Heart left ventricle (tissue), 16 donors: ENCODE measurements around the gene CACNA2D3. TPM values are rescaled to one million over a fixed set of nuclear protein-coding genes. Genes with fewer than 3 reads are reported as not detected.

Experiments used
- ATAC-seq, 4 donors: fragments of 200-7000 bp; cut with Tn5 transposase; one replicate each; pipeline ENCODE4 v1.9.1; 2020 to 2022; ENCODE audit warnings: moderate library complexity in 4 of 4, mild to moderate bottlenecking in 3 of 4, moderate number of reproducible peaks in 1 of 4
- DNase-seq, 5 donors: peaks; one replicate each; pipeline ENCODE4 v3.0.0-alpha.2; 2020
- H3K27ac ChIP-seq, 12 donors: fragments of 200-600 bp; sonication (generic) in 4 of 12; one replicate each; pipeline versions ENCODE4 v1.5.0 to v1.8.0; 2016 to 2022; ENCODE audit warnings: mild to moderate bottlenecking in 2 of 12
- H3K27me3 ChIP-seq, 9 donors: fragments of 200-600 bp; sonication (generic) in 2 of 9; one replicate each; pipeline versions ENCODE4 v1.5.1 to v1.8.0; 2016 to 2022; ENCODE audit warnings: mild to moderate bottlenecking in 3 of 9
- H3K36me3 ChIP-seq, 9 donors: fragments of 200-600 bp; sonication (generic) in 2 of 9; one replicate each; pipeline versions ENCODE4 v1.5.0 to v1.8.0; 2018 to 2022; ENCODE audit warnings: mild to moderate bottlenecking in 2 of 9
- H3K4me1 ChIP-seq, 12 donors: fragments of 200-600 bp; sonication (generic) in 4 of 12; one replicate each; pipeline versions ENCODE4 v1.5.0 to v1.8.0; 2016 to 2022; ENCODE audit warnings: mild to moderate bottlenecking in 3 of 12
- H3K4me3 ChIP-seq, 12 donors: fragments of 200-600 bp; sonication (generic) in 4 of 12; one replicate each; pipeline versions ENCODE4 v1.5.0 to v1.8.0; 2017 to 2022; ENCODE audit warnings: mild to moderate bottlenecking in 9 of 12, moderate library complexity in 4 of 12
- H3K9me3 ChIP-seq, 12 donors: fragments of 200-600 bp; sonication (generic) in 4 of 12; one replicate each; pipeline versions ENCODE4 v1.5.0 to v1.8.0; 2016 to 2022; ENCODE audit warnings: mild to moderate bottlenecking in 1 of 12
- CTCF ChIP-seq, 12 donors: fragments of 200-600 bp; sonication (generic) in 4 of 12; IDR thresholded peaks; one replicate each; pipeline versions ENCODE4 v1.5.0 to v1.8.0; 2018 to 2022; ENCODE audit warnings: antibody characterized with exemption in 12 of 12, mild to moderate bottlenecking in 5 of 12
- POLR2A ChIP-seq, 2 donors: fragments of 450-650 bp; IDR thresholded peaks; one replicate each; pipeline ENCODE4 v1.6.1; 2017; ENCODE audit warnings: antibody characterized with exemption in 2 of 2, mild to moderate bottlenecking in 2 of 2, moderate library complexity in 2 of 2
- WGBS, 4 donors: extraction: QIAGEN DNeasy Blood & Tissue Kit in 2 of 4; methylation state at CpG; one replicate each; pipeline versions ENCODE4 v1.1.5 to v1.1.7; 2013 to 2018; 5-methylcytosine and 5-hydroxymethylcytosine counted together
- intact Hi-C, 10 donors: fragments of 100-400 bp; cut with DNase I; formaldehyde crosslinking; loops; one replicate each; pipeline versions ENCODE4 v1.11.1 to v1.14.2; 2022
- polyA plus RNA-seq, 2 donors: library from polyadenylated mRNA; stranded (reverse); fragments of 200-250 nt; gene quantifications; one replicate each; pipeline ENCODE4 v1.2.3, GENCODE V29; 2013
- total RNA-seq, 9 donors: library from RNA; depleted of rRNA in 2 of 9; stranded (reverse); fragments of >200 nt in 2 of 9; fragmentation: NEBNext Ultra II Directional in 3 of 9; extraction: Animal tissue kit (Norgen Biotek cat#: 25700) in 3 of 9; gene quantifications; one replicate each; pipeline versions ENCODE4 v1.1.0 to v1.2.4, GENCODE V29; 2016 to 2023
- donor health status: ischemic (EF 13 %, LVEDD 7.1; RV severe dilation, severe dysfunction).
- donor health status: healthy with polysubstance abuse.
- donor health status: DM: no; HTN: yes; CAD: no.
- donor health status: DM: no; HTN: no; CAD: no.
- donor health status: ischemic (EF 25% LVEDD 6.9; RV normal size, moderate dysfunction).
- donor health status: ischemic (EF 25% LVEDD 5.7; RV mildly dilated, moderate dysfunction).
- donor health status: healthy.
- donor health status: DM: yes; HTN: yes; CAD: no.
- donor health status: ischemic (EF 35%, LVEDD 5.7; RV mildly dilated, moderate dysfunction).
- donor health status: nonischemic (EF 11% LVEDD 7.7; RV severe dilation, severe dysfunction).
- donor health status: DM: yes; HTN: yes; CAD: no.
- donor health status: PGD.
- donor health status: ischemic (EF 29% LVEDD 5.4; RV normal size, mild dysfunction).
- donor health status: nonischemic (EF 23%, LVEDD 6.1; RV moderate dilation, normal function).

The CACNA2D3 gene
- total and polyA plus RNA-seq, 11 donors, result 0.17 to 25.1 (median 12.8) TPM

- TF ChIP-seq CTCF (IDR thresholded peaks at IDR 0.05) (no peak), POLR2A (IDR thresholded peaks at IDR 0.05) (no peak)
- Histone ChIP-seq H3K27me3 (no peaks in the 10 kb centered on the region), H3K36me3 (no peaks in the 10 kb centered on the region), H3K4me1 (no peaks in the 10 kb centered on the region), H3K4me3 (no peak overlapping the region), H3K27ac (no peak overlapping the region), H3K9me3 (no peaks in the 10 kb centered on the region)
- 89 to 90% (median 90%) methylated on average over 6 of the region's 6 CpGs for WGBS, 4 donors
- ATAC-seq (no peak), DNase-seq (no peak)
- intact Hi-C loops, result no loop called here
These were observed 415.2 kb downstream of the CACNA2D3 start for GRCh38 chr3:54537506-54537905.

GRCh38 chr3:54538346-54538745, 416.0 kb downstream of the CACNA2D3 start:
- WGBS, 4 donors, result 61 to 77% (median 65%) methylated on average over 5 of the region's 5 CpGs

GRCh38 chr3:54541369-54541768, 419.0 kb downstream of the CACNA2D3 start:
- Histone ChIP-seq H3K36me3 (no peaks in the 10 kb centered on the region), H3K4me3 (no peak overlapping the region), H3K9me3 (no peaks in the 10 kb centered on the region), H3K27ac (no peak overlapping the region), H3K4me1 (no peaks in the 10 kb centered on the region), H3K27me3 (no peaks in the 10 kb centered on the region)
- ATAC-seq (no peak), DNase-seq (no peak)
- intact Hi-C loops, result no loop called here
- TF ChIP-seq POLR2A (IDR thresholded peaks at IDR 0.05) (no peak), CTCF (IDR thresholded peaks at IDR 0.05) (no peak)
- WGBS, 4 donors, result 83 to 96% (median 90%) methylated on average over 4 of the region's 4 CpGs

More at GRCh38 chr3:54538346-54538745, 416.0 kb downstream of the CACNA2D3 start:
- no peaks in the 10 kb centered on the region for H3K36me3 ChIP-seq
- TF ChIP-seq CTCF (IDR thresholded peaks at IDR 0.05) (no peak), POLR2A (IDR thresholded peaks at IDR 0.05) (no peak)
- no peaks in the 10 kb centered on the region for H3K4me1 ChIP-seq
- H3K27me3 ChIP-seq, result no peaks in the 10 kb centered on the region
- H3K27ac ChIP-seq, result no peak overlapping the region
- no peaks in the 10 kb centered on the region for H3K9me3 ChIP-seq
- no peak overlapping the region for H3K4me3 ChIP-seq
- DNase-seq (no peak), ATAC-seq (no peak)
- intact Hi-C loops, result no loop called here

- WGBS, 4 donors, result 32 to 55% (median 45%) methylated on average over 3 of the region's 3 CpGs
- no peaks in the 10 kb centered on the region for H3K9me3 ChIP-seq
- TF ChIP-seq POLR2A (IDR thresholded peaks at IDR 0.05), result no peak
- no peaks in the 10 kb centered on the region for H3K36me3 ChIP-seq
- H3K4me1 ChIP-seq, result no peaks in the 10 kb centered on the region
- no peaks in the 10 kb centered on the region for H3K27me3 ChIP-seq
- no peak overlapping the region for H3K4me3 ChIP-seq
- DNase-seq (no peak), ATAC-seq (no peak)
- intact Hi-C loops, result no loop called here
- no peak overlapping the region for H3K27ac ChIP-seq
These were observed 421.1 kb downstream of the CACNA2D3 start for GRCh38 chr3:54543446-54543845.

GRCh38 chr3:54547051-54547450, 424.7 kb downstream of the CACNA2D3 start:
- DNase-seq (no peak), ATAC-seq (no peak)
- WGBS, 4 donors, result 79 to 92% (median 85%) methylated on average over 2 of the region's 2 CpGs
- intact Hi-C loops, result no loop called here
- Histone ChIP-seq H3K36me3 (no peaks in the 10 kb centered on the region), H3K27ac (no peak overlapping the region), H3K4me1 (no peaks in the 10 kb centered on the region), H3K4me3 (no peak overlapping the region), H3K9me3 (no peaks in the 10 kb centered on the region), H3K27me3 (no peaks in the 10 kb centered on the region)
- no peak for TF ChIP-seq POLR2A (IDR thresholded peaks at IDR 0.05)
- no peak for TF ChIP-seq CTCF (IDR thresholded peaks at IDR 0.05)
